Hindlimb muscle (tissue), 1 donor: ENCODE data around the gene SEPTIN5. TPM values are rescaled to one million over a fixed set of nuclear protein-coding genes. Genes with fewer than 3 reads are reported as not detected.

Source experiments
- DNase-seq: peaks from one replicate; pipeline ENCODE4 v3.0.0-alpha.2; 2013
- polyA plus RNA-seq: library from polyadenylated mRNA; unstranded; fragments of 120-200 nt; gene quantifications from one replicate; pipeline ENCODE4 v1.2.1, GENCODE V29; 2013; ENCODE audit not compliant: insufficient read length

Gene SEPTIN5
- polyA plus RNA-seq, 1 donor: 130 TPM

- no peak for DNase-seq
These were observed 36.5 kb downstream of the SEPTIN5 start for GRCh38 chr22:19750507-19751490.

GRCh38 chr22:19751497-19752245, 37.4 kb downstream of the SEPTIN5 start:
- no peak for DNase-seq

- DNase-seq: no peak
These were observed 39.0 kb downstream of the SEPTIN5 start for GRCh38 chr22:19753090-19753842.

- DNase-seq: no peak
These were observed 39.8 kb downstream of the SEPTIN5 start for GRCh38 chr22:19753996-19754700.

GRCh38 chr22:19754701-19755144, 40.4 kb downstream of the SEPTIN5 start:
- no peak for DNase-seq

- no peak for DNase-seq
These were observed 40.9 kb downstream of the SEPTIN5 start for GRCh38 chr22:19755145-19755710.

GRCh38 chr22:19755722-19756287, 41.5 kb downstream of the SEPTIN5 start:
- no peak for DNase-seq

- DNase-seq: no peak
These were observed 42.2 kb downstream of the SEPTIN5 start for GRCh38 chr22:19756288-19757128.

- no peak for DNase-seq
These were observed 43.1 kb downstream of the SEPTIN5 start for GRCh38 chr22:19757140-19757984.

GRCh38 chr22:19757985-19758895, 43.9 kb downstream of the SEPTIN5 start:
- no peak for DNase-seq

GRCh38 chr22:19758896-19759426, 44.7 kb downstream of the SEPTIN5 start:
- DNase-seq: no peak

GRCh38 chr22:19759427-19760057, 45.2 kb downstream of the SEPTIN5 start:
- no peak for DNase-seq

- no peak for DNase-seq
These were observed 46.0 kb downstream of the SEPTIN5 start, which contains the start of gene TBX1 for GRCh38 chr22:19760058-19760950. TBX1 (plus strand) TSS chr22:19760778; CDS start chr22:19760844, 66 bp downstream.

- no peak for DNase-seq
These were observed 46.8 kb downstream of the SEPTIN5 start for GRCh38 chr22:19760951-19761724.
